Neural progenitor cell (in vitro differentiated cells): ENCODE results near the gene POM121C.
"Not testable (repeated sequence)": the region's sequence is repeated elsewhere in the genome, so short reads cannot be mapped to it uniquely, and the experiment has no call there.

Source experiments
- CTCF ChIP-seq: fragments of 200-600 bp; sonication (generic); IDR thresholded peaks from 2 replicates; pipeline ENCODE4 v1.5.1; 2017; ENCODE audit warnings: antibody characterized with exemption, mild to moderate bottlenecking
- EZH2 ChIP-seq: fragments of 200-600 bp; sonication (generic); IDR thresholded peaks from 2 replicates; pipeline ENCODE4 v1.6.1; 2017; ENCODE audit warnings: antibody characterized with exemption, mild to moderate bottlenecking, moderate library complexity

- not testable (repeated sequence) for TF ChIP-seq CTCF, EZH2
Observed at GRCh38 chr7:75414204-75414603, 71.9 kb downstream of the POM121C start.
